OCI-LY7 (cell line): ENCODE data around the gene DUSP12.

Source experiments
- CTCF ChIP-seq: fragments of 200-600 bp; sonication (generic); conservative IDR thresholded peaks from 2 replicates; pipeline ENCODE4 v1.5.1; 2014; ENCODE audit warnings: mild to moderate bottlenecking, antibody characterized with exemption, low read length, moderate library complexity, mixed read lengths
- EZH2phosphoT487 ChIP-seq: fragments of 200-600 bp; sonication (generic); IDR thresholded peaks from 2 replicates; pipeline ENCODE4 v1.6.1; 2018; ENCODE audit warnings: low read depth, borderline replicate concordance, mild to moderate bottlenecking, mixed run types, antibody characterized with exemption, low read length, moderate library complexity, mixed read lengths

- TF ChIP-seq CTCF: no peak
- TF ChIP-seq EZH2phosphoT487: no peak
These were observed 27.7 kb upstream of the DUSP12 start for GRCh38 chr1:161721738-161722343.
